PC-3 (cell line): ENCODE data around the gene FBXO41. TPM values are rescaled to one million over a fixed set of nuclear protein-coding genes. Genes with fewer than 3 reads are reported as not detected.

Experiments
- ATAC-seq: fragments of 200-7000 bp; cut with Tn5 transposase; 2 replicates; pipeline ENCODE4 v1.9.1; 2020; ENCODE audit warnings: mild to moderate bottlenecking, moderate library complexity
- BruUV-seq: library from RNA; stranded (reverse); fragments of 400-500 nt; replicated peaks from 2 replicates; lab custom pipeline; 2021; lab: Mats Ljungman, UMichigan
- CTCF ChIA-PET: fragments of 300-600 bp; sonication (Branson Sonifier 250); formaldehyde crosslinking; loops from one replicate; lab custom pipeline; 2022; ENCODE audit warnings: antibody characterized with exemption; lab: Charles Lee
- POLR2A ChIA-PET: fragments of 300-600 bp; sonication (Branson Sonifier 250); formaldehyde crosslinking; loops from one replicate; lab custom pipeline; 2022; ENCODE audit warnings: antibody characterized with exemption; ENCODE audit not compliant: unreplicated experiment; lab: Charles Lee
- DNase-seq: peaks from one replicate; pipeline ENCODE4 v3.0.0-alpha.2; 2015
- H2AFZ ChIP-seq: fragments of 300-600 bp; sonication (generic); 2 replicates; pipeline ENCODE4 v1.6.0; 2016; ENCODE audit warnings: antibody characterized with exemption, low read length
- H3F3A ChIP-seq: fragments of 300-600 bp; sonication (generic); one replicate; pipeline ENCODE4 v1.6.0; 2017; ENCODE audit warnings: antibody characterized with exemption, low read length, control low read depth, mild to moderate bottlenecking; ENCODE audit not compliant: unreplicated experiment
- H3K27ac ChIP-seq: fragments of 300-600 bp; sonication (generic); 2 replicates; pipeline ENCODE4 v1.5.1; 2016; ENCODE audit warnings: mild to moderate bottlenecking, low read length
- H3K27me3 ChIP-seq: fragments of 300-600 bp; sonication (generic); 2 replicates; pipeline ENCODE4 v1.6.1; 2016; ENCODE audit warnings: low read length, mixed read lengths
- H3K36me3 ChIP-seq: fragments of 300-600 bp; sonication (generic); 2 replicates; pipeline ENCODE4 v1.6.1; 2016; ENCODE audit warnings: low read depth, mixed run types, low read length, mixed read lengths
- H3K4me1 ChIP-seq: fragments of 300-600 bp; sonication (generic); 2 replicates; pipeline ENCODE4 v1.5.1; 2016; ENCODE audit warnings: low read length; ENCODE audit not compliant: insufficient read depth
- H3K4me2 ChIP-seq: fragments of 300-600 bp; sonication (generic); 2 replicates; pipeline ENCODE4 v1.6.0; 2016; ENCODE audit warnings: low read length
- H3K4me3 ChIP-seq: fragments of 300-600 bp; sonication (generic); 2 replicates; pipeline ENCODE4 v1.5.1; 2016; ENCODE audit warnings: mild to moderate bottlenecking, low read length, mixed read lengths
- H3K79me2 ChIP-seq: fragments of 300-600 bp; sonication (generic); 2 replicates; pipeline ENCODE4 v1.6.1; 2017; ENCODE audit warnings: low read length, mixed read lengths
- H3K9ac ChIP-seq: fragments of 300-600 bp; sonication (generic); 2 replicates; pipeline ENCODE4 v1.6.0; 2016; ENCODE audit warnings: mild to moderate bottlenecking, low read length
- H3K9me2 ChIP-seq: fragments of 300-600 bp; sonication (generic); replicated peaks from 2 replicates; pipeline ENCODE4 v1.6.1; 2016; ENCODE audit warnings: mixed run types, low read length, mixed read lengths
- H3K9me3 ChIP-seq: fragments of 300-600 bp; sonication (generic); 2 replicates; pipeline ENCODE4 v1.6.1; 2016; ENCODE audit warnings: low read length, mixed read lengths
- H4K20me1 ChIP-seq: fragments of 300-600 bp; sonication (generic); 2 replicates; pipeline ENCODE4 v1.6.1; 2016; ENCODE audit warnings: low read length, mixed read lengths
- EZH2 ChIP-seq: fragments of 300-600 bp; sonication (generic); IDR thresholded peaks from one replicate; pipeline ENCODE4 v1.6.1; 2017; ENCODE audit warnings: antibody characterized with exemption, mild to moderate bottlenecking, low read length; ENCODE audit not compliant: unreplicated experiment
- EZH2phosphoT487 ChIP-seq: fragments of 300-600 bp; sonication (generic); IDR thresholded peaks from 2 replicates; pipeline ENCODE4 v1.6.1; 2018; ENCODE audit warnings: mild to moderate bottlenecking, antibody characterized with exemption, low read length, borderline replicate concordance
- intact Hi-C: fragments of 100-400 bp; cut with micrococcal nuclease; formaldehyde crosslinking; loops from 2 replicates; pipeline ENCODE4 v1.9.0; 2023
- total RNA-seq: library from RNA; depleted of rRNA; stranded (reverse); fragments of >200 nt; gene quantifications from 2 replicates; pipeline ENCODE4 v1.2.3, GENCODE V29; 2014
- TF ChIP-seq, protein P1 (sequence below): fragments of 300-600 bp; sonication (generic); conservative IDR thresholded peaks from 2 replicates; pipeline ENCODE4 v1.5.1; 2017; ENCODE audit warnings: antibody characterized with exemption, low read depth, mild to moderate bottlenecking, low read length

Gene FBXO41
- total RNA-seq, 1 experiment from 2014 or later, result 4.2 TPM

DNA sequence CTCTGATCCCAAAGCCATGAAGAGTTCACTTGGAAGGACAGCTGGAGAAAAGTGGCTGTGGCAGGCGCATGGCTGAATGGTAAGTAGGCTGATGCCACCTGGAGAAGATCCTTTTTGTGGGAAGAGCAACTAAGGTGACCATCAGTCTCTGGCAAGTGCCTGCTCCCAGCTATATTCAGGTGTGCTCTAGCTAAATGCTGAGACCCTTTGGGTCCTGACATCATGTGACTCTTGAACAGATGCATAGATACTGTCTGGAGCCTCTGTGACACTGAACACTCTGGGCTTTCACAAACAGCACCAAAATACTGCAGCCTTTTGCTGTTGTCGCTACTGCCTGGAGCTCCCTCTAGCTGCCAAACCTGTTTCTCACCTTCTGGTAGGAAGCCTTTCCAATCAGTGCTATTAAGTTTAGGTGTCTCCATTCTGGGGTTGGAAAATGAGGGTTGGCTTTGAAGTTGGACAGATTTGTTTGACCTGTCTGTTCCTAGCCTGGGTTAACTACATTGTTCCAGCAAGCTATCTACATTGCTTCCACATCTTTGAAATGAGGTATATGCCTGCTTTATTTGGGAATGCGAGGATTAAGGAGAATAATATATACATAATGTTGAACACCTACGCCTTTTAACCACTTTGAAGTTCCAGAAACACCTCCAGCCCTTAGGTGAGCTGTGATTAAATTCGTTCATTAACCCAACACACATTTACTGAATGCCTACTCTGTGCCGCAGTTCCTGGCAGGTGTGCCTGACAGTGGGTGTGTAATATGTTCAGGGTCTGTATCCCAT lies 6.0 kb upstream of the FBXO41 start:
- DNase-seq (peak; percentile 61), ATAC-seq (peak; percentile 72)

DNA sequence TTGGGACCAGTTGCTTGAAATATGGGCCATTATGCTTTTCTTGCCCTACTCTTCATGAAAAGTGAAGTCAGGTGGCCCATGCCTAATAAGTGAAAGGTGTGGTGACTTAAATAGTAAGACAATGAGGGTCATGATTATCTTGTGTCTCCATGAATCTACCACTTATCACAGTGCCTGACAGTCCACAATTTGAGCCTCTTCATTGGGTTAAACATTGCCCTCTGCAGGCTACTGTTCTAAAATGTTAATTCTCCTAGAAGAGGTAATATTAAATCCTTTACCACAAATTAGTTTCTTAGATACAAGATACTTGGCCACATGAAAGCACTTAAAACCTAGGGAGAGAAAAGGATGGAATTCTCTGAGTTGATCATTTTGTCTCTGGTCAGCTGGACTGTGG lies 5.0 kb upstream of the FBXO41 start:
- intact Hi-C loops, result no loop called here
- no peaks in the 10 kb centered on the region for H3F3A ChIP-seq
- H3K9me3 ChIP-seq, result no peaks in the 10 kb centered on the region
- no peak overlapping the region for H3K27ac ChIP-seq
- no peak overlapping the region for H3K4me2 ChIP-seq
- H3K27me3 ChIP-seq, result peaks cover 42% of the 10 kb centered on the region
- no peak for DNase-seq
- no peak for TF ChIP-seq EZH2
- TF ChIP-seq, protein P1, sequence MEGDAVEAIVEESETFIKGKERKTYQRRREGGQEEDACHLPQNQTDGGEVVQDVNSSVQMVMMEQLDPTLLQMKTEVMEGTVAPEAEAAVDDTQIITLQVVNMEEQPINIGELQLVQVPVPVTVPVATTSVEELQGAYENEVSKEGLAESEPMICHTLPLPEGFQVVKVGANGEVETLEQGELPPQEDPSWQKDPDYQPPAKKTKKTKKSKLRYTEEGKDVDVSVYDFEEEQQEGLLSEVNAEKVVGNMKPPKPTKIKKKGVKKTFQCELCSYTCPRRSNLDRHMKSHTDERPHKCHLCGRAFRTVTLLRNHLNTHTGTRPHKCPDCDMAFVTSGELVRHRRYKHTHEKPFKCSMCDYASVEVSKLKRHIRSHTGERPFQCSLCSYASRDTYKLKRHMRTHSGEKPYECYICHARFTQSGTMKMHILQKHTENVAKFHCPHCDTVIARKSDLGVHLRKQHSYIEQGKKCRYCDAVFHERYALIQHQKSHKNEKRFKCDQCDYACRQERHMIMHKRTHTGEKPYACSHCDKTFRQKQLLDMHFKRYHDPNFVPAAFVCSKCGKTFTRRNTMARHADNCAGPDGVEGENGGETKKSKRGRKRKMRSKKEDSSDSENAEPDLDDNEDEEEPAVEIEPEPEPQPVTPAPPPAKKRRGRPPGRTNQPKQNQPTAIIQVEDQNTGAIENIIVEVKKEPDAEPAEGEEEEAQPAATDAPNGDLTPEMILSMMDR, result 0 out of 2 replicates have a peak, but pooled peaks have one; percentile 16
- H3K9me2 ChIP-seq, result no peaks in the 10 kb centered on the region
- H3K79me2 ChIP-seq, result no peaks in the 10 kb centered on the region
- H3K4me3 ChIP-seq, result no peak overlapping the region
- BruUV-seq, result no TSS peak
- ChIA-PET POLR2A (no interaction called here), CTCF (no interaction called here)
- no peak overlapping the region for H3K9ac ChIP-seq
- no peaks in the 10 kb centered on the region for H4K20me1 ChIP-seq
- H2AFZ ChIP-seq, result no peak overlapping the region
- ATAC-seq, result no peak
- no peaks in the 10 kb centered on the region for H3K36me3 ChIP-seq
- H3K4me1 ChIP-seq, result no peaks in the 10 kb centered on the region

More for the DNA sequence above, 6.0 kb upstream of the FBXO41 start:
- Histone ChIP-seq H3F3A (no peaks in the 10 kb centered on the region), H3K4me1 (no peaks in the 10 kb centered on the region), H4K20me1 (no peaks in the 10 kb centered on the region), H3K4me3 (no peak overlapping the region), H2AFZ (no peak overlapping the region), H3K9ac (no peak overlapping the region), H3K27ac (no peak overlapping the region), H3K9me3 (no peaks in the 10 kb centered on the region), H3K79me2 (no peaks in the 10 kb centered on the region), H3K27me3 (peaks cover 52% of the 10 kb centered on the region), H3K9me2 (no peaks in the 10 kb centered on the region), H3K36me3 (no peaks in the 10 kb centered on the region), H3K4me2 (no peak overlapping the region)
- no TSS peak for BruUV-seq
- intact Hi-C loops, result no loop called here
- ChIA-PET POLR2A (no interaction called here), CTCF (no interaction called here)
- no peak for TF ChIP-seq EZH2
- TF ChIP-seq, protein P1, result peak; percentile 83

DNA sequence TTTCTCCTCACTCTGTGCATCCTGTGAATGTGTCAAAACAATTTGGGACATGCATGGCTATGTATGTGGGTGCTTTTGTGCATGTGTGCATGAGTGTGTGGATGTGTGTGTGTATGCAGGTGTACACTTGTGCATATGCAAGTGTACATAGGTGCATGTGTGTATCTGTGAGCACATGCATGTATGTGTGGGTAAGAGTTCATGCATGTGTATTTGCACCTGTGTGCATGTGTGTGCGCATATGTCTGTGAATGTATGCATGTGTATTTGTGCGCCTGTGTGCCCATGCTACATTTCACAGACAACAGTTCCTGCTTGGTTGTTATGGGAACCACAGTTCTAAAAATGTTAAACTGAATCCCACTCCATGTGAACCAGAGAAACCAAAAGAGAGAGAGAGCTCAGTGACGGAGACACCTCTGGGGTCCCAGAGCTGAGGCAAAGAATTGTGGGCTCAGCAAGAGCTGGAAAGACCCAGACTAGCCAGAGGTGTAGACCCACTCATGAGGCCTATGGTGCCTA lies 1.9 kb upstream of the FBXO41 start:
- Histone ChIP-seq H3F3A (no peaks in the 10 kb centered on the region), H3K4me1 (peaks cover 9% of the 10 kb centered on the region; the same call in 1 of the 2 replicates), H3K4me2 (no peak overlapping the region), H3K4me3 (no peak overlapping the region), H3K27ac (no peak overlapping the region), H3K9ac (no peak overlapping the region), H3K9me3 (no peaks in the 10 kb centered on the region), H3K79me2 (0 out of 2 replicates have a peak, but pooled peaks cover 10% of the 10 kb centered on the region), H3K36me3 (no peaks in the 10 kb centered on the region), H2AFZ (no peak overlapping the region), H3K9me2 (no peaks in the 10 kb centered on the region), H4K20me1 (no peaks in the 10 kb centered on the region), H3K27me3 (peaks cover 11% of the 10 kb centered on the region; the same call in 1 of the 2 replicates)
- ChIA-PET CTCF (no interaction called here), POLR2A (interaction anchor here (0.6 kb wide), 1 partner anchor 26 kb away, joined by 3 read pairs; no protein-coding TSS in a partner anchor)
- TF ChIP-seq, protein P1, result no peak
- TF ChIP-seq EZH2, result no peak
- TF ChIP-seq EZH2phosphoT487, result no peak
- intact Hi-C loops, result no loop called here
- DNase-seq (no peak), ATAC-seq (no peak)
- BruUV-seq, result no TSS peak
